ENCODE results near the gene KCNE4. TPM values are rescaled to one million over a fixed set of nuclear protein-coding genes. Genes with fewer than 3 reads are reported as not detected.
A peak's percentile ranks its signal among the peaks of the same experiment; 100 is the strongest.

The KCNE4 gene
- total RNA-seq, 1 donor from 2014 or later: 23.2 TPM

DNA sequence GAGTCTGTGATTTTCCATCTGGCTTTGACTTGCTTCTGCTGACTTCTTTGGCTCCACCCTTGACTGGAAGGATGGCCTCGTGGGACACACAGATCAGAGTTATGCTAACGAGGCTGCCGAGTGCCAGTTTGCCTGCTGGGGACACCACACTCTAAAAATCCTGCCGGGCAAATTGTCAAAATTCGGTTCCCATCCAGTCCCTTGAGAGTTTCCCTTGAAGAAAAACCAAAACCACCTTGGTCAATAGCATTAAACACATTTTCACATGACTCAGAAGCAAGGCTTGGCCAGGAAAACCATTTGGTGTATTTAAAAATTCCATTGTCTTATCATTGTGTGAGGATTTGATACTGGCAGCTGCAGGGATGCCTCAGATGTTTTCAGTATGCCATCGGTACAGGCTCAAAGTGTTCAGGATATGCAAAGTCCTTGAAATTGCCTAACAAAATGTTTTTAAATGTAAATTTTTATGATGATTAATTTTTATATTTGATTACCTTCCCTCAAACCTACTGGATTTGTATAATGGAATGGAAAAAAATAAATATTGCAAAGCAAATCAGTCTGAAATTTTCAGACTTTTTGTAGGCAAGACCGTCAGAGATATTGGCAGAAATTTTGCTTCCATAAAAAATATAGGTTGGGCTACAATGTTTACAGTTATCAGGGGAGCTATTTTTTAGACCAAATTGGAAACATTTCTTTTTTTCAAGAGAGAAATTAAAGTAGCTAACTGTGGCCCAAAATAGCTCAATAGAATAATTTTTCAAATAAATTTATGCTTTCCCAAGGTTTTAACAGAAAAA lies 41.6 kb downstream of the KCNE4 start:
- no peaks in the 10 kb centered on the region for H3K36me3 Mint-ChIP-seq (ENCODE audit: low read depth)
- peak overlapping the region; percentile 81 for H3K27ac Mint-ChIP-seq (ENCODE audit: unreplicated experiment)
- no peaks in the 10 kb centered on the region for H3K27me3 Mint-ChIP-seq (ENCODE audit: low read depth)
- H3K4me1 Mint-ChIP-seq (ENCODE audit: low read depth): peaks cover 67% of the 10 kb centered on the region
- peaks cover 4% of the 10 kb centered on the region for H3K9me3 Mint-ChIP-seq (ENCODE audit: low read depth)
- DNase-seq (ENCODE audit: low spot score): no peak
- H3K4me3 Mint-ChIP-seq (ENCODE audit: unreplicated experiment): peak overlapping the region; percentile 33
- TF ChIP-seq, protein P1, sequence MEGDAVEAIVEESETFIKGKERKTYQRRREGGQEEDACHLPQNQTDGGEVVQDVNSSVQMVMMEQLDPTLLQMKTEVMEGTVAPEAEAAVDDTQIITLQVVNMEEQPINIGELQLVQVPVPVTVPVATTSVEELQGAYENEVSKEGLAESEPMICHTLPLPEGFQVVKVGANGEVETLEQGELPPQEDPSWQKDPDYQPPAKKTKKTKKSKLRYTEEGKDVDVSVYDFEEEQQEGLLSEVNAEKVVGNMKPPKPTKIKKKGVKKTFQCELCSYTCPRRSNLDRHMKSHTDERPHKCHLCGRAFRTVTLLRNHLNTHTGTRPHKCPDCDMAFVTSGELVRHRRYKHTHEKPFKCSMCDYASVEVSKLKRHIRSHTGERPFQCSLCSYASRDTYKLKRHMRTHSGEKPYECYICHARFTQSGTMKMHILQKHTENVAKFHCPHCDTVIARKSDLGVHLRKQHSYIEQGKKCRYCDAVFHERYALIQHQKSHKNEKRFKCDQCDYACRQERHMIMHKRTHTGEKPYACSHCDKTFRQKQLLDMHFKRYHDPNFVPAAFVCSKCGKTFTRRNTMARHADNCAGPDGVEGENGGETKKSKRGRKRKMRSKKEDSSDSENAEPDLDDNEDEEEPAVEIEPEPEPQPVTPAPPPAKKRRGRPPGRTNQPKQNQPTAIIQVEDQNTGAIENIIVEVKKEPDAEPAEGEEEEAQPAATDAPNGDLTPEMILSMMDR (IDR thresholded peaks at IDR 0.05): peak; percentile 45

DNA sequence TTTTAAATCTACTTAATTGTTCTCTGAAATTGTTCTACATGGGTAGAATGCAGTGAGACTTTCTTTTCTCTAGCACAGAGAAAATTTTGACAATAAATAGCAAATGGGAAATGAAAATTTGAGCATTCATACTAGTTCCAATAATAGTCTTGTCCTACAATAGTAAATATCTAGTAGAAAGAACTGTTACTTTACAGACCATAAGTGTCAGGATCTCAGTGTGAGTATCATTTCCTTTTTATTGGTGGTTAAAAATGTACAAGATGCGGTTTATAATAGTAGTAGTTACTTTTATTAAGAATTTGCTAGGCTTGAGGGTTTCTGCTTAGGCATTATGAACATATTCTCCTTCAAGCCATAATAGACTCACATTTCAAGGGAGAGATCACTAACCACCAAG lies 43.2 kb downstream of the KCNE4 start:
- no peak overlapping the region for H3K4me3 Mint-ChIP-seq (ENCODE audit: unreplicated experiment)
- no peak for DNase-seq (ENCODE audit: low spot score)
- peaks cover 4% of the 10 kb centered on the region for H3K9me3 Mint-ChIP-seq (ENCODE audit: low read depth)
- no peak overlapping the region for H3K27ac Mint-ChIP-seq (ENCODE audit: unreplicated experiment)
- TF ChIP-seq, protein P1 (IDR thresholded peaks at IDR 0.05): no peak
- H3K27me3 Mint-ChIP-seq (ENCODE audit: low read depth): no peaks in the 10 kb centered on the region
- H3K4me1 Mint-ChIP-seq (ENCODE audit: low read depth): peaks cover 69% of the 10 kb centered on the region
- no peaks in the 10 kb centered on the region for H3K36me3 Mint-ChIP-seq (ENCODE audit: low read depth)

DNA sequence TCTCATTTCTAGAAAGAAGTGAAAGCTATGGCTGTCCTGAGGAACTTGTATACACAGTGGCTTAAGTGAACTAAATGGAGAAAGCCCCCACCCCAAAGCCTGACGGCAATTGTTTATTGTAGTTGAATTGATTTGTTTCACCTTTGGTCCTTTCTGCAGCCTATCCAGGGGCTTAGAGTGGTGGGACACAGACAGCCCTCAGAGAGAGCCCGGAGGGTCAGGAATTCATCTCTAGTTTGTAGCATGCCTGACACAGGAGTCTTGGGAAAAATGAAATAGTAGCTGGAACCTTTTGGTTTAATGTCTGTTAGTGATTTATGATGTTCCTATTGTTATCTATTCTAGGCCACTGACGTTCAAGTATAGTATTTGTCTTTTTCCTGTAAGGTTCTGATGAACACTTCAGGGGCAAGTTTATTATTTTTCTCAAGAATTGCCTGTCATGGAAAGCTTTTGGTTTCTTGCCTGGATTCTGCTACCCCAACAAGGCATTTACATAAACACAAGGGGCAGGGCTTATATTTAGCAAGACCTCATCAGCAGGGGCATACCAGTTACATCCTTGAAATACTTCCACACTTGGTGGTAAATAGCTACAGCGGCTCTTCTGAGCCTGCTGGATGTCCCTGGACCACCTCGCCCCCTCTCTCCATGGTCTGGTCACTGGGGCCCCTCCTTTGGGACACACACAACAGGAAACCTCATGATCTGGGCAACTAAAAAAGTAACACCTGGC lies 44.4 kb downstream of the KCNE4 start:
- Mint-ChIP-seq H3K4me3 (ENCODE audit: unreplicated experiment) (no peak overlapping the region), H3K9me3 (ENCODE audit: low read depth) (no peaks in the 10 kb centered on the region), H3K27me3 (ENCODE audit: low read depth) (no peaks in the 10 kb centered on the region), H3K4me1 (ENCODE audit: low read depth) (peaks cover 74% of the 10 kb centered on the region), H3K36me3 (ENCODE audit: low read depth) (no peaks in the 10 kb centered on the region), H3K27ac (ENCODE audit: unreplicated experiment) (no peak overlapping the region)
- TF ChIP-seq, protein P1 (IDR thresholded peaks at IDR 0.05): no peak
- no peak for DNase-seq (ENCODE audit: low spot score)

DNA sequence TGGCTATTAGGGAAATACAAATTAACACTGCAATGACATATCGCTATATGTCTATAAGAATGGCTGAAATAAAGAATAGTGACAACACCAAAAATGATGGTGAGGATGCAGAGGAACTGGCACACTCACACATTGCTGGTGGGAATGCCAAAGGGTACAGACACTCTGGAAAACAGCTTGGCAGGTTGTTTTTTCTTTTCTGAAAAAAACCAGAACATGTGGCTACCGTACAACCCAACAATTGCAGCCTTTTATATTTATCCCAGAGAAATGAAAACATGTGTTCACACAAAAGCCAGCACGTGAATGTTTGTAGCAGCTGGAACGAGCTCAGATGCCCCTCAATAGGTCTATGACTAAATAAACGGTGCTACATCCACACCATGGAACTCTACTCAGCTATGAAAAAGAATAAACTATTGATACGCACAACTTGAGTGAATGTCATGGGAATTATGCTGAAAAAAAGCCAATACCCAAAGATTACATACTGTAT lies 45.9 kb downstream of the KCNE4 start:
- Mint-ChIP-seq H3K36me3 (ENCODE audit: low read depth) (no peaks in the 10 kb centered on the region), H3K27me3 (ENCODE audit: low read depth) (no peaks in the 10 kb centered on the region), H3K4me1 (ENCODE audit: low read depth) (peaks cover 73% of the 10 kb centered on the region), H3K27ac (ENCODE audit: unreplicated experiment) (no peak overlapping the region), H3K9me3 (ENCODE audit: low read depth) (no peaks in the 10 kb centered on the region), H3K4me3 (ENCODE audit: unreplicated experiment) (no peak overlapping the region)
- TF ChIP-seq, protein P1 (IDR thresholded peaks at IDR 0.05): no peak
- no peak for DNase-seq (ENCODE audit: low spot score)

DNA sequence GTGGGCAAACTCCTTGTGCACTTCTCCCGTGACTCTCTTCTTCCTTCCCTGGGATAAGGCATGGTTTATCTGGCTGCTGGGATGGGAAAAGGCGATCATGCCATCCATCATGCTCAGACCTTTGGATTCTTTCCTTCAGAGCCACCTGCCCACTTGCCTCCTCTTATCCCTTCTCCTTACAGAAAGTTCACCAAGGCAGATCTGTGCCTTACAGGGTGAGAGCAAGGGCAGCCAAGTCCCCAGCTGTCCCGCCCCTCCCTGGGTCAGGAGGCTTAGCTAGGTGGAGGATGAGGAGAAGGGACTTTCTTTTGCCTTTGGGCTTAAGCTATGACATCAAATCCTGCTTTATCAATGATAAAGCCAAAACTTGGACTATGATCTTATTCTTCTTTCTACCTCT lies 47.6 kb downstream of the KCNE4 start:
- TF ChIP-seq, protein P1 (IDR thresholded peaks at IDR 0.05): no peak
- Mint-ChIP-seq H3K36me3 (ENCODE audit: low read depth) (no peaks in the 10 kb centered on the region), H3K9me3 (ENCODE audit: low read depth) (no peaks in the 10 kb centered on the region), H3K27ac (ENCODE audit: unreplicated experiment) (peak overlapping the region; percentile 57), H3K4me1 (ENCODE audit: low read depth) (peaks cover 60% of the 10 kb centered on the region), H3K27me3 (ENCODE audit: low read depth) (no peaks in the 10 kb centered on the region), H3K4me3 (ENCODE audit: unreplicated experiment) (no peak overlapping the region)
- no peak for DNase-seq (ENCODE audit: low spot score)
